ENCODE data around the gene LSM5.

GRCh38 chr7:32476816-32477648 lies 13.1 kb downstream of the LSM5 start:
- TF ChIP-seq CTCF (IDR thresholded peaks at IDR 0.05): no peak
- TF ChIP-seq POLR2A (IDR thresholded peaks at IDR 0.05): no peak
- TF ChIP-seq POLR2AphosphoS5 (IDR thresholded peaks at IDR 0.05): no peak
- no peak for TF ChIP-seq EP300 (IDR thresholded peaks at IDR 0.05)

Data from gastroesophageal sphincter (tissue), 3 donors.